ENCODE measurements around the gene ARID1A.

Gene ARID1A

GRCh38 chr1:26826261-26827105 is 130.7 kb downstream of the ARID1A start, which contains the start of gene ZDHHC18:
Gene ZDHHC18, plus strand, starts transcription at chr1:26826688. Its CDS starts 117 bp downstream, at chr1:26826805.
- no peak for DNase-seq (ENCODE audit: low read depth, low spot score)

GRCh38 chr1:26827106-26827604 is 131.3 kb downstream of the ARID1A start:
- DNase-seq (ENCODE audit: low read depth, low spot score): no peak

- no peak for DNase-seq (ENCODE audit: low read depth, low spot score)
Observed at GRCh38 chr1:26827663-26828062, 131.8 kb downstream of the ARID1A start.

GRCh38 chr1:26828411-26828991 is 132.7 kb downstream of the ARID1A start:
- no peak for DNase-seq (ENCODE audit: low read depth, low spot score)

GRCh38 chr1:26829184-26829911 is 133.5 kb downstream of the ARID1A start:
- no peak for DNase-seq (ENCODE audit: low read depth, low spot score)

GRCh38 chr1:26831059-26831458 is 135.2 kb downstream of the ARID1A start:
- no peak for DNase-seq (ENCODE audit: low read depth, low spot score)
